Astrocyte of the cerebellum (primary cell): Measurements from ENCODE around the gene AKAP4.

Source experiments
- DNase-seq: peaks from one replicate; pipeline ENCODE4 v3.0.0-alpha.2; 2011; ENCODE audit warnings: low read depth
- H3K4me3 ChIP-seq: 2 replicates; pipeline ENCODE4 v1.5.1; 2011; ENCODE audit warnings: mild to moderate bottlenecking, low read depth, low read length, moderate library complexity
- in situ Hi-C: cut with HindIII; loops from 2 replicates; pipeline ENCODE4 v1.10.0; 2017; ENCODE audit warnings: low sequenced_read_pairs
- TF ChIP-seq, protein P1 (sequence below): IDR thresholded peaks from 2 replicates; pipeline ENCODE4 v1.5.1; 2012; ENCODE audit warnings: low read length, low read depth, moderate library complexity, mild to moderate bottlenecking; ENCODE audit errors: missing control alignments

Gene AKAP4

GRCh38 chrX:50188859-50189600 lies 11.8 kb downstream of the AKAP4 start:
- no peak overlapping the region for H3K4me3 ChIP-seq
- no peak for DNase-seq
- in situ Hi-C loops = no loop called here
- TF ChIP-seq, protein P1, sequence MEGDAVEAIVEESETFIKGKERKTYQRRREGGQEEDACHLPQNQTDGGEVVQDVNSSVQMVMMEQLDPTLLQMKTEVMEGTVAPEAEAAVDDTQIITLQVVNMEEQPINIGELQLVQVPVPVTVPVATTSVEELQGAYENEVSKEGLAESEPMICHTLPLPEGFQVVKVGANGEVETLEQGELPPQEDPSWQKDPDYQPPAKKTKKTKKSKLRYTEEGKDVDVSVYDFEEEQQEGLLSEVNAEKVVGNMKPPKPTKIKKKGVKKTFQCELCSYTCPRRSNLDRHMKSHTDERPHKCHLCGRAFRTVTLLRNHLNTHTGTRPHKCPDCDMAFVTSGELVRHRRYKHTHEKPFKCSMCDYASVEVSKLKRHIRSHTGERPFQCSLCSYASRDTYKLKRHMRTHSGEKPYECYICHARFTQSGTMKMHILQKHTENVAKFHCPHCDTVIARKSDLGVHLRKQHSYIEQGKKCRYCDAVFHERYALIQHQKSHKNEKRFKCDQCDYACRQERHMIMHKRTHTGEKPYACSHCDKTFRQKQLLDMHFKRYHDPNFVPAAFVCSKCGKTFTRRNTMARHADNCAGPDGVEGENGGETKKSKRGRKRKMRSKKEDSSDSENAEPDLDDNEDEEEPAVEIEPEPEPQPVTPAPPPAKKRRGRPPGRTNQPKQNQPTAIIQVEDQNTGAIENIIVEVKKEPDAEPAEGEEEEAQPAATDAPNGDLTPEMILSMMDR = no peak

DNA sequence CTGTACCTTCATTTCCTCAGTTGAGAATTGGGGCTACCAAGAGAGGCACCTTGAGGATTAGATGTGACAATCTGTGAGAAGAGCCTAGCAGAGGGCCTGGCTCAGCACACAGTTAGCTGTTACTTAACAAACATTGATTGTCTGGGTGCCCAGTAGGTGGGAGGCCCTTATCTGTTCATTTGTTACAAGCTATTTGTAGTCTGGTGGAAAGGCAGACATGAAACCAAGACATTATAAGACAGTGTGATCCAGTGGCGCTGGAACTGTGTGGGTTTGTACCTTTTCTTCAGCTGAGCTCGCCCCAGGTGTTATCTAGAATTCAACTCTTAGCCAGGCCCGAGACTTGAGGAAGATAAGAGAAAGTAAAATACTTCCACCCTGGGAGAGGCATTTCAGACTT lies 16.9 kb downstream of the AKAP4 start:
- TF ChIP-seq, protein P1 = no peak
- no peak overlapping the region for H3K4me3 ChIP-seq
- in situ Hi-C loops = no loop called here
- no peak for DNase-seq

DNA sequence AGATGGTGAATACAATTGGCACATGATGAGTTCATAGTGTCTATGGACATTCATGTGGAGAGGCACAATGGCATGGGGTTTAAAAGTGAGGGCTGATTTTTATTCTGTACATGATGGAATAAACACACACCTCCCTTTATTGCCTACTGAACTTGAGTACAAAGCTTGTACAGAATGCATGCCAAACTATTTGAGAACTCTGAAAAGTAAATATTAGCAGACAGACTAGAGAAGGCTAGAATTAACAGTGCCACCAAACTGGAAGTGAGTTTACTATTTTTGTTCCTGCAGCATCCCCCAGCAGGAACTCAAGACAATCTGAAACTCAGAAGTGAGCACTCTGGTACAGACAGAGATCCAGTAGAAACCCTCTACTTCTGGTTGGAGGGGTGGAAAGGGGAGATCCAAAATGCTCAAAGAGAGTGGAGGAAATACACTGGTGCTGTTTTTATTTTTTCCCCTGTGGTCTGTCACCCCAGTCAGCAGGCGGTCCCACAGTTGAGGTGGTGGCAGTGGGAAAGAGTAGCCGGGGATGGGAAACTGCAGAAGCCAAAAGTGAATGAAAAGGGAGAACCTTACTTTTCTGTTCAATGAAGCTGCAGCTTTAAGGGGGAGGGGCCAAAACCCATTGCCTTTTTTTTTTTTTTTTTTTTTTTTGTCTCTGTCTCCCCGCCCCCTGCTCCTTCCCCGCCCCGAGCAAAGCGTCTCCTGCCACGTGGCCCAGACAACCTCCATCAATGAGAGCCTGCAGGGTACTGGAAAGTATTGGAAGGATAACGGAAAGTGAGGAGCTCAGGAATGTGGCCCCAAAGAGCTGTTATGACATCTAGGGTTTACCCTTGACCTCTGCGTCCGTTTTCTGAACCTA lies 20.5 kb downstream of the AKAP4 start:
- no peak overlapping the region for H3K4me3 ChIP-seq
- no peak for DNase-seq
- in situ Hi-C loops = no loop called here
- TF ChIP-seq, protein P1 = no peak

DNA sequence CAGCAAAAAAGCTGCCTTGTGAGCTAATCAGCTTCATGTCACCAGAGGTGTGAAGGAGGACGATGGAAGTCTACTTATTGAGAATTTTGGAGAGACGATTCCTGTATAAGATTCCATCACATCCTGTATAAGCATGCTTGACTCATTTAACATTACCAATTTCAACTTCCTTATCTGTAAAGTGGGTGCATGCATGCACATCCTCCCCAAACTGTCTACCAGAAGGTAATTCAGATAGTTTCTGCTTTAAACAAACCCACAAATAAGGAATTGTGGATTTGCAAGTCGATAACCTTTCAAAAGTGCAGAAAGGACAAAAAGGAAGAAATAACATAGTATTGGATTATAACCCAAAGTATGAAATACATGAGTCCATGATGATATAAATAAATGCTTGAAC lies 31.1 kb downstream of the AKAP4 start:
- TF ChIP-seq, protein P1 = no peak
- DNase-seq = no peak
- H3K4me3 ChIP-seq = no peak overlapping the region
- in situ Hi-C loops = no loop called here

DNA sequence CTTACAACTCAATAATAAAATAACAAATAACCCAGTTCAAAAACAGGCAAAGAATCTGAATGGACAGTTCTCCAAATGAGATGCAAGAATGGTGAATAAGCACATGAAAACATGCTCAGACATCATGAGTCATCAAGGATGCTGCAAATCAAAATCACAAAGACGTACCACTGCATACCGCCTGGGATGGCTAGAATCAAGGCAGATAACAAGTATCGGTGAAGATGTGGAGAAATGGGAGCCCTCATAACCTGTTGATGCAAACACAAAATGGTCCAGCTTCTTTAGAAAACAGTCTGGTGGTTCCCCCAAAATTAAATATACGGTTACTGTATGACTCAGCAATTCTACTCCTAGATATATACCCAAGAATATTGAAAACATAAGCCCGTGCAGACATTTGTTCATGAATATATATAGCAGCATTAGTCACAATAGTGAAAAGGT lies 32.5 kb downstream of the AKAP4 start:
- no peak overlapping the region for H3K4me3 ChIP-seq
- DNase-seq = no peak
- TF ChIP-seq, protein P1 = no peak
- in situ Hi-C loops = no loop called here

DNA sequence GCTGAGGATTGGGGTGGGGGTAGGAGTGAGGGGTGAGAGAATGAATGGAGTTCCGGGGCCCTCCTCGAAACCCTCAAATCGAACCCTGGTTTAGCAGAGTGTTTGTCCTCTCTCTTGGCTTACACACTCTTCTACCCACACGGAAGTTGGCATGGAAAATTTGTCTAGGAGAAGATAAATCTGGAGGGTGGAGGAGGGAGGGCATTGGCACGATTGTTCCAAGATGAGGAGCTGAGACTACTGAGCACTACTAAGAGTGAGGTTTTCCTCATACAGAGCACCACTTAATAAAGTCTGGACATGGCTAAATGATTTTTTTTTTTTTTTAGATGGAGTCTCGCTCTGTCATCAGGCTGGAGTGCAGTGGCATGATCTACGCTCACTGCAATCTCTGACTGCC lies 33.4 kb downstream of the AKAP4 start:
- H3K4me3 ChIP-seq = no peak overlapping the region
- in situ Hi-C loops = no loop called here
- TF ChIP-seq, protein P1 = no peak
- DNase-seq = no peak
